ENCODE data around the gene TMEM131. TPM values are rescaled to one million over a fixed set of nuclear protein-coding genes. Genes with fewer than 3 reads are reported as not detected.
A peak's percentile ranks its signal among the peaks of the same experiment; 100 is the strongest.

Gene TMEM131
- total and polyA plus RNA-seq, 11 donors: 9.3 to 38.3 (median 31.2) TPM

- H3K4me3 ChIP-seq: no peak overlapping the region
- peak in 1 of 5 donors; percentile 18 for DNase-seq
- intact Hi-C loops (cut with DNase I): no loop called here
- peaks cover 0 to 12% (median 3%) of the 10 kb centered on the region in 12 donors for H3K9me3 ChIP-seq
- TF ChIP-seq, protein P1, sequence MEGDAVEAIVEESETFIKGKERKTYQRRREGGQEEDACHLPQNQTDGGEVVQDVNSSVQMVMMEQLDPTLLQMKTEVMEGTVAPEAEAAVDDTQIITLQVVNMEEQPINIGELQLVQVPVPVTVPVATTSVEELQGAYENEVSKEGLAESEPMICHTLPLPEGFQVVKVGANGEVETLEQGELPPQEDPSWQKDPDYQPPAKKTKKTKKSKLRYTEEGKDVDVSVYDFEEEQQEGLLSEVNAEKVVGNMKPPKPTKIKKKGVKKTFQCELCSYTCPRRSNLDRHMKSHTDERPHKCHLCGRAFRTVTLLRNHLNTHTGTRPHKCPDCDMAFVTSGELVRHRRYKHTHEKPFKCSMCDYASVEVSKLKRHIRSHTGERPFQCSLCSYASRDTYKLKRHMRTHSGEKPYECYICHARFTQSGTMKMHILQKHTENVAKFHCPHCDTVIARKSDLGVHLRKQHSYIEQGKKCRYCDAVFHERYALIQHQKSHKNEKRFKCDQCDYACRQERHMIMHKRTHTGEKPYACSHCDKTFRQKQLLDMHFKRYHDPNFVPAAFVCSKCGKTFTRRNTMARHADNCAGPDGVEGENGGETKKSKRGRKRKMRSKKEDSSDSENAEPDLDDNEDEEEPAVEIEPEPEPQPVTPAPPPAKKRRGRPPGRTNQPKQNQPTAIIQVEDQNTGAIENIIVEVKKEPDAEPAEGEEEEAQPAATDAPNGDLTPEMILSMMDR (IDR thresholded peaks at IDR 0.05): no peak
- no peaks in the 10 kb centered on the region for H3K27me3 ChIP-seq
- no peaks in the 10 kb centered on the region for H3K36me3 ChIP-seq
- no peak for ATAC-seq
- H3K4me1 ChIP-seq: peaks cover 0 to 35% (median 24%) of the 10 kb centered on the region in 12 donors
- peak overlapping the region in 8 of 12 donors; percentile 2 to 88 (median 70) for H3K27ac ChIP-seq
- WGBS, 4 donors: 92 to 96% (median 94%) methylated on average over 17 to 31 of the region's 31 CpGs
Measured at GRCh38 chr2:97724946-97725688, 270.6 kb downstream of the TMEM131 start.

- H3K27ac ChIP-seq: no peak overlapping the region
- TF ChIP-seq, protein P1 (IDR thresholded peaks at IDR 0.05): no peak
- no peak for TF ChIP-seq POLR2A (IDR thresholded peaks at IDR 0.05)
- H3K4me3 ChIP-seq: no peak overlapping the region
- H3K4me1 ChIP-seq: peaks cover 0 to 35% (median 24%) of the 10 kb centered on the region in 12 donors
- no peaks in the 10 kb centered on the region for H3K36me3 ChIP-seq
- H3K27me3 ChIP-seq: no peaks in the 10 kb centered on the region
- DNase-seq (no peak), ATAC-seq (no peak)
- WGBS, 4 donors: 83 to 89% (median 87%) methylated on average over 17 of the region's 17 CpGs
- peaks cover 0 to 5% (median 0%) of the 10 kb centered on the region in 12 donors for H3K9me3 ChIP-seq
- intact Hi-C loops (cut with DNase I): no loop called here
Measured at GRCh38 chr2:97724501-97724900, 271.2 kb downstream of the TMEM131 start.

DNA sequence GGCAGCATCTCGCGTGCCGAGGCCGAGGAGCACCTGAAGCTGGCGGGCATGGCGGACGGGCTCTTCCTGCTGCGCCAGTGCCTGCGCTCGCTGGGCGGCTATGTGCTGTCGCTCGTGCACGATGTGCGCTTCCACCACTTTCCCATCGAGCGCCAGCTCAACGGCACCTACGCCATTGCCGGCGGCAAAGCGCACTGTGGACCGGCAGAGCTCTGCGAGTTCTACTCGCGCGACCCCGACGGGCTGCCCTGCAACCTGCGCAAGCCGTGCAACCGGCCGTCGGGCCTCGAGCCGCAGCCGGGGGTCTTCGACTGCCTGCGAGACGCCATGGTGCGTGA is 271.7 kb downstream of the TMEM131 start:
- Histone ChIP-seq H3K36me3 (no peaks in the 10 kb centered on the region), H3K4me1 (peaks cover 0 to 35% (median 24%) of the 10 kb centered on the region in 12 donors), H3K9me3 (peaks cover 0 to 5% (median 0%) of the 10 kb centered on the region in 12 donors), H3K27ac (no peak overlapping the region), H3K4me3 (no peak overlapping the region), H3K27me3 (no peaks in the 10 kb centered on the region)
- ATAC-seq (no peak), DNase-seq (no peak)
- no peak for TF ChIP-seq POLR2A (IDR thresholded peaks at IDR 0.05)
- TF ChIP-seq, protein P1 (IDR thresholded peaks at IDR 0.05): no peak
- intact Hi-C loops (cut with DNase I): no loop called here
- 71 to 86% (median 74%) methylated on average over 29 to 41 of the region's 41 CpGs for WGBS, 4 donors

DNA sequence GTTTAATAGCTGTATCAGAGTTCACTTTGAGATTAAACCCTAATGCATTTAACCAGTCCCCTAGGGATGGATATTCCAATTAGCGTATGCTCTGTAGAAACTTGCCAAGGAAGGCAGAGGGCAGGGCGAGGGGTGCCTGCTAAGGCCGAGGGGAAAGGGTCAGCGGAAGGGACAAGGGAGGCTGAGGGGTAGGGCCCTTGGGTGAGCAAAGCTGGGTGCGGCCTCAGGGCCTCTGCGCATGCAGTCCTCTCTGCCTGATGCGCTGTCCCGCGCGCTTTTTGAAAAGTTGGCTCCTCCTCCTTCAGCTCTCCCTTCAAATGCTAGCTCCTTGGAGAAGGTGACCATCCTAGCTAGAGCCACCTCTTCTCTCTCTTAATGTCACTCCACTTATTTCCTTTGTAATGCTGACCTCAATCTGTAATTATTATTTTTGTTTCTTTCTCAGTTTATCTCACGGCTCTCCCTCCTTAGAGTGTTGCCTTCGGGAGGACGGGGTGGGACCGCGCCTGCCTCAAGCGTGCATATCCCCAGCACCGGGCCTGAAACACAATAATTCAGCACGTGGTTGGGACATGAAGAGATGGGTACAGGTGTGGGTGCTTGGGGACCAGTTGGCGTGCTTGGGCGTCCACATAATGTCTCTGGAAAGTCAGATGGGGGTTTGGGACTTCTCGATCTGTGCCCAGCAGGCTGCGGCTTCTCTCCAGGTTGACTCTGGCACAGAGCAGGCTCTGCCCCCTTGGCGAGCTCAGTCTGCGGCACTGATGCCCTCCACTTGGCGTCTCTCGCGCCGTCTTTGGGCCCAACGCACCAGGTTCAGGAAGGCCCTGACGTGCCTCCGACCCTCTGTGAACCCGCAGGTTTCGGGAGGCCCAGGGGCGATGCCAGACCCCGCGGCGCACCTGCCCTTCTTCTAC is 272.3 kb downstream of the TMEM131 start:
- H3K27ac ChIP-seq: no peak overlapping the region
- no peaks in the 10 kb centered on the region for H3K27me3 ChIP-seq
- peaks cover 0 to 5% (median 0%) of the 10 kb centered on the region in 12 donors for H3K9me3 ChIP-seq
- DNase-seq: peak in 1 of 5 donors; percentile 16
- intact Hi-C loops (cut with DNase I): no loop called here
- no peaks in the 10 kb centered on the region for H3K36me3 ChIP-seq
- ATAC-seq: no peak
- 83 to 90% (median 87%) methylated on average over 37 of the region's 37 CpGs for WGBS, 4 donors
- no peak overlapping the region for H3K4me3 ChIP-seq
- no peak for TF ChIP-seq POLR2A (IDR thresholded peaks at IDR 0.05)
- TF ChIP-seq, protein P1 (IDR thresholded peaks at IDR 0.05): no peak
- peaks cover 0 to 33% (median 23%) of the 10 kb centered on the region in 12 donors for H3K4me1 ChIP-seq

All from heart left ventricle (tissue), 16 donors.